Raji (cell line): ENCODE measurements around the gene ASAP2.

Source experiments
- POLR2A ChIP-seq: IDR thresholded peaks from 2 replicates; pipeline ENCODE4 v1.6.1; 2011; ENCODE audit warnings: low read depth, low read length, control low read depth; ENCODE audit not compliant: insufficient read depth

Gene ASAP2

DNA sequence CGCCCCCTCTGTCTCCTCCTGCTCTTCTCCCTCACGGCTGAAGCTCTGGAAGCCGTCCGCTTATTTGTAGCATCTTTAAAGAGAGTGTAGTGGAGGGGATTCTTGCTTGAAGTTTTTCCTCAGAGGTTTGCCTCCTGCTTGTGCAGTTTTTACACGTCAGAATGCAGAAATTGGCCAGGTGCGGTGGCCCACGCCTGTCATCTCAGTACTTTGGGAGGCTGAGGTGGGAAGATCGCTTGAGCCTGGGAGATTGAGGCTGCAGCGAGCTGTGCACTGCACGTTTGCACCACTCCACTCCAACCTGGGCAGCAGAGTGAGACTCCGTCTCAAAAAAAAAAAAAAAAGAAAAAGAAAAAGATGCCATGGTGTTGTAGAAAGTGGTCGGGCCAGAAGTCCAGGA lies 147.7 kb downstream of the ASAP2 start:
- no peak for TF ChIP-seq POLR2A

DNA sequence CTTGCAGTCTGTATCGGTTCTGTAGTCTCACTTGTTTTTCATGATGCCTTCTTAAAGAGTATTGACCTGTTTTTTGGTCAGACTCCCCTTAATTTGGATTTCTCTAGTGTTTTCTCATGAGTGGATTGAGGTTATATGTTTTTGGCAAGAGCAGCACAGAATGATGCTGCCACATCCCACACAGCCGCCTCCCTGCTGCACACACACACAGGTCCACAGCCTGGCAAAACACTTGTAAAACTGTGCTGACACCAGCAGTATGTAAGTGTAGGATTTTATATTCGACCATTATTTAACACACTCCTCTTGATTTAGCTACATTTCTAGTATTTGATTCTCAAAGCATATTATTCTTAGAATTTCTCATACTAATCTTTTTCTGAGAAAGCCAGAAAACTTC lies 148.7 kb downstream of the ASAP2 start:
- TF ChIP-seq POLR2A, result no peak

DNA sequence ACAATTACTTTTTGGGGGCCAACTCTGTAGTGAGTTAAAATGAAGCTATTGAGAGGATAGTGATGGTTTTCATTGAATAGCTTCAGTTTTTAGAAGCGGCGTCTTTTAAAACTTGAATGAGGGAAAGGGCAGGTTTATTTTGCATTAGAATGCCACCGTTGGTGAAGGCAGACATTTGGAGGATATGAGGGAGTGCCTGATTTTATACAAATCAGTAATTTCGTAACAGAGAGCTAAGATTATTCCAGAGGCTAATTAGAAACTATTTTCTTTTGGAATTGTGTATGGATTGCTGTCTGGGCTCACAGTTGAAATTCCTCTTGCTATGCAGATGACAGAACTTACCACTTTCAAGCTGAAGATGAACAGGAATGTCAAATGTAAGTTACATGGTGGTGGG lies 149.1 kb downstream of the ASAP2 start:
- no peak for TF ChIP-seq POLR2A

DNA sequence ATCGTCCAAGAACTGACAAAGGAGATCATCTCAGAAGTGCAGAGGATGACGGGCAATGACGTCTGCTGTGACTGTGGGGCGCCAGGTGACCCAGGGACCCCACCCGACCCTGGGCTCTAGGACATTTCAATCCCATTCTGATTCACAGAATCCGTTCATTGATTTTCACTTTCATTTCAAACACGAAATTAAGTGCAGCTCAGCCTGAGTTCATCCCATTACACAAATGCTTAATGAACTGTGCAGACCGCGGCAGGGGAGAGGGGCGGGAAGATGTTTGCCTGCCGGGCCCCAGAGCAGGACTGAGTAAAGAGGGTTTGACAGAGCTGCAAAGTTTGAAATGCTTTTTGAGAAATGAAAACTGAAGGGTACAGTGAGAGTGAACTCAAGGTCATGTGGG lies 149.6 kb downstream of the ASAP2 start:
- no peak for TF ChIP-seq POLR2A

DNA sequence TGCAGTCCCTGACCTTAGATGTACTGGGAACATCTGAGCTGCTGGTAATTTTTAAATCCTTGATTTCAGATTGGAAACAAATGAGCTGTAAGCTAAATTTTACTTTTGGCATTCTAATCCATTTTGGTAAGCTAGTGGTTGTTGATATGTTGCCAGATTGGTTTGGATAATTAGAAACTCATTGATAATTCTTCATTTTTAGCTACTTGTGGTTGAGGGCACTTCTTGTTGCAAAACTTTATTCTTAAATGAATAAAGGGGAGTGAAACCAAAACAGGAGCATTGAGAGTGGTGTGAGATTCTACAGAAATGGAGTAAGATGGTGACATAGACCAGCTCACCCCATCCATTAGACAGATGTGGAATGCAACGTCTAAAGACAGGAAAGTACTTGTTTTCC lies 152.2 kb downstream of the ASAP2 start:
- no peak for TF ChIP-seq POLR2A

DNA sequence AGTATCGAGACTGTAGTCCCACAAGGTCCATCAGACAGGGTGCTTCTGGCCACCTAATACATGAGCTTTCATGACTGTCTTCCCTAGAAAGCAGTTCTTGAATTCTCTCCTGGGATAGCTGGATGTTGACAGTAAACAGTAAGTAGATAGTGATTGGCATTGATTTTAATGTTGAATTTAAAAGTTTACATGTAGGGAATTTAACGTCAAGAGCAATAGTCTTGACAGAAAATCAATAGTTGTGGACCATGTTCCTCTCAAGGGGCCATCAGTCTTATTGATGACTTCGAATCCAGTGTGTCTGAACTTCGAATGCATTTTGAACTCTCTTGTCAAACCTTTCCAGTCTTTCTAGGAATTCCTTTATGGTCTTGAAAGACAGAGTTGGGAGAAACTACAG lies 152.9 kb downstream of the ASAP2 start:
- TF ChIP-seq POLR2A, result no peak

DNA sequence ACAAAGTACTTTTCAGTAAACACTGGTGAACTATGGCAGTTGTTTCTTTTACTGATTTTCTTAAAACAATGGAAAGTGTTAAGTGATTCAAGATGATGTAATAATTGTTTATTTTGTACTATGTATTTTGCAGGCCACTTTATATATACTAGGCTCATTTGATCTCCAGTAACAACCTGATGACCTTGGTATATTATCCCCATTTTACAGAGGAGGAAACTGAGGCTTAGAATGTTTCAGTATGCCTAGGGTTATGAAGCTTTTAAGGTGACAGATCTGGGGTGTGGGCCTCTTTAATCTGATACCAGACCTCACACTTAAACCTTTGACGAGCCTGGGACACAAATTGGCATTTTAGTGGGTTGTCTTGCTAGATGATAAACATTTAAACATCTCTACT lies 153.5 kb downstream of the ASAP2 start:
- no peak for TF ChIP-seq POLR2A

DNA sequence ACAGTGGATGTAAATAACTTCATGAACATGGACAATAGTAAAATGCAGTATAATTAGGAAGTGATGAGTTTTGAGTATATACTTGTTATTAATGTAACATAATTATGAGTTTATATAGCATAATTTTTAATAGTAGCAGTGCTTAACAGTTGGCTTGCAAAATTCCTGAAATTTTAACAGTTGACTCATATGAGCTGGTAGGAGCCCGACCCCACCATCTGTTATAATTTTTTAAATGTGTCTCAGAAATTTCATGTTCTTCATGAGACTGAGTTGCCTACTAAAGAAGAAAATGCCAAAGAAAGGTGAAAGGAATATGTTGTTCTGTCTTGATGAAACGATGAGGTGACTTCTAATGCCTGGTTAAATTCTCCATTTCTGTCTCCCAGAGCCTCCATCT lies 154.1 kb downstream of the ASAP2 start:
- TF ChIP-seq POLR2A, result no peak

DNA sequence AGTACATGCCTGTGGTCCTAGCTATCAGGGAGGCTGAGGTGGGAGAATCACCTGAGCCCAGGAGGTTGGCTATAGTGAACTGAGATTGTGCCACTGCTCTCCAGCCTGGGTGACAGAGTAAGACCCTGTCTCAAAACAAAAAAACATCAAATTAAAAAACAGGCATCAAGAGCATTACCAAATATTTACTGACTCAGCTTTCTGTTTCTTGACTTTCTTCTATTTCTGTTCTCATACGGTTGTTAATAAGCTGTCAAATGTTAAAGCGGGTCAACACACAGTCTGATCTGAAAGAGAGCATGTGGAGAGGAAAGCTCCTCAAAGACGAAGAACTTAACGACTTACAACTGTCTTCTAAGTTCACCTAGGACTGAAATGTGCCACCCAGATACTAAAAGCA lies 157.8 kb downstream of the ASAP2 start:
- TF ChIP-seq POLR2A, result no peak

DNA sequence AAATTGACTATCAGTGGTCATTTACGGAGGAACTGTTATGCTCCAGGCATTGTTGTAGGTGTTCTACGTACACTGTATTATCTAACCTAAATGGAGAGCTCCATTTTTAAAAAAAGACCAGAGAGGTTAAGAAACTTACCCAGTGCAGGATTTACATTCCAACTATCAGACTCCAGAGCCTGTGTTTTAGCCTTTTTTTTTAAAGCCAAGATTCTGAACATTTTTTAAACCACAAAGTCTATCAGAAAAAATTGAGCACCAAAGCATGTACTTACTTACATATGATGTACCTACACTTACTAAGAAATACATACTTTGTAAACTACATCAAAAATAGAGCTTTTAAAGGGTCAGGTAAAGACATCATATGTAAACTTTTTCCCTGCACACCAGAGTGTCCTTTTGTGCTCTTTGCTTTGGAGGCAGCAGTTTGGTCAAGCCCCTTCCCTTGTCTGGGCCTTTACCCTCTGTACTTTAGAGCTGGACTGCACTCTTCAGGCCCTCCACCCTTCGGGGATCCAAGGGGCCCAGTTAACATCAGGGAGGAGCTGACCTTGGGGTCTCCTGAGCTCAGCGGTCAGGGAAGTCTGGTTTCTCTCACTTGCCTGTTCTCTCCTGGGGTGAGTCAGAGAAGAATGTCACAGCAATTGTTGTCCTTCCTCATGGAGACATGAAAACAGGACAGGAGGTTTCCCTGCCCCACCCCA lies 158.3 kb downstream of the ASAP2 start:
- no peak for TF ChIP-seq POLR2A

DNA sequence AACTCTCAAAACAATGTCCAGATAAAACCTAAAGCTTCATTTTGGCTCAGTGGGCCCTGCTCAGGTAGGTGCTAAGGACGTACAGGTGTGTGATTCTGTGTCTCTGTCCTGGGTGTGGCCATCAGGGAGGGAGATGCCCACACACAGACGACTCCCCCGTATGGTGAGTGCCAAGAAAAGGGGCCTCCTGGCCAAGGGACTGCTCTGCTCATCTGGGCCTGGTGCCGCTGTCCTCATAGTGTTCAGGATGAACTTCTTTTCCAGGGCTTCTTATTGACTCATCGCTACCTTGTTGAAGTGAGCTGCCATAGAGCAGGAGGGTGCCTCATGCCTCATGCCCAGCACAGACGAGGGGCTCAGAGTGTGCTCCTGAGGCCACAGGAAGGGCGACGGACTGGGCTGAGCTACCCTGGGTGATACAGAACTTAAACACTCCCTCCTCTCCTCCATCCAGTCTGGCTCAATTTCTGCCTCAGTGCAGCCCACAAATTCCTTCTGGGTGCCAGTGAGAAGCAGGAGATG lies 158.9 kb downstream of the ASAP2 start:
- TF ChIP-seq POLR2A, result no peak

DNA sequence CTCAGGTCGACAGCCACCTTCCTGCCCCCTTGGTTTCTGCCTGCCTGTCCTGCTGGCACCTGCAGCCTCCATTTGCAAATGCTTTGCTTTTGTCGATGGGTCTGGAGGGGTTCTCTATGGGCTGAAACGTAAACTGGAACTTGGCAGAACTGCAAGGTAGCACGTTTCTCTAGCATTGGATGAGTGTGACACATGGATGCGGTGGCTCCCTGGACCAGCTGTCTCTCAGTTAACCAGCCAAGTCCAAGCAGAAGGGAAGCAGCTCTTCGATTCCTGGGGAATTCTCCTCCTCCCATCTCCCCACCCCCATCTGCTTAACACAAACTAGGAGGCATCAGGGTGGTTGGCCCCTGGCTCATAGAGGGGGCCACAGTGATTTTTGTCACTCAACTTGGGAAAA lies 159.4 kb downstream of the ASAP2 start:
- no peak for TF ChIP-seq POLR2A

DNA sequence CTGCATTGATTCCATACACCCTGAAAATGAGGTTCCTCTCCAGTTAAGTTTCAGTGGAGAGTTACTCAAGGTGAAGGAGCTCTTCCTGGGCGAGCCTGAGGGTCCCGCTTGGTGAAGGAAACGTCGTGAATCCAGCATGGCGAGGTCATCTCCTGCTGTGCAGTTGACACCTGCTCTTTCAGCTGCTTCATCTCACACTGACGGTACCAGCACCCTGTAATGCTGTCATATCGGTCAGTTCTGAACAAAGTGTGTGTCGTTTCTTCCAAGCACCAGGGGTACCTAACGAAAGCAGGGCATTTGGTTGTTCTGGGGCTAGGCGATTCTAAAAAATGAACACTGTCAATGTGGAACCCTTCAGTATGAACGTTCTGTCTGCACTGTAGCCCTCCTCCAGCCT lies 164.1 kb downstream of the ASAP2 start:
- no peak for TF ChIP-seq POLR2A

DNA sequence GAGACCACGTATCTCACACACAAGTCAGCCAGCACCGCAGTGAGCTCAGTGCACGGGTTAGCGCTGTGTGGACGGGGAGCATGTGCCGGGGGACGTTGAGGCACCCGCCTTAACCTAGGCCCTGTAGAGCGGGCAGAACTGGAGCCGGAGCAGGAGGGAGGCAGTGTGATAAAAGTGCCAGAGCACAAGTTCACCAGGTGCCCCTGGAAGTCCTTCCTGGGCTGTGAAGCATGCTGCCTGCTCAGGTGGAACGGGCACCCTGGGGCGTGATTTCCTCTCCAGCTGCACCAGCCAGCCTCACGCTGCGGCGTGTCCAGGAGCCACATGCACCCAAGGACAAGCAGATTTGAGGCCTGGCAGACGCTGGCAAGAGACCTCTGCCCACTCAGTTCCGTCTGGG lies 166.4 kb downstream of the ASAP2 start:
- no peak for TF ChIP-seq POLR2A

DNA sequence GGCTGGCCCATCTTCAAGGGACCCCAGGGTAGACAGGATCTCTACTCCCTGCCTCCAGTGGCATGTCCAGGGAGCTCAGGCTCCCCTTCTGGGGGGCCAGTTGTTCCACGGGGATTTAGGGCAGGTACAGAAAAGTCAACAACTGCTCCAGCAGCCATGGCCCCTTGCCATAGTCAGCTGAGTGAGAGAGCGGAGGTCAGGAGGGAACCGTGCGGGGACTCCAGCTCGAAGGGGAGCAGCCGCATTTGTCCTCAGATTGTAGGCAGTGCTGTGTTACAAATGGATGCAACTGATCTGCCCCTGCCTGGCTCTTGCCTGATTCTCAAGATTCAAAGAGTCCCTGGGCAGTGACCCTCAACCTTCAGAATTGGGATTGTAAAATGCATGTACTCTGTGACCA lies 166.9 kb downstream of the ASAP2 start:
- TF ChIP-seq POLR2A, result no peak

DNA sequence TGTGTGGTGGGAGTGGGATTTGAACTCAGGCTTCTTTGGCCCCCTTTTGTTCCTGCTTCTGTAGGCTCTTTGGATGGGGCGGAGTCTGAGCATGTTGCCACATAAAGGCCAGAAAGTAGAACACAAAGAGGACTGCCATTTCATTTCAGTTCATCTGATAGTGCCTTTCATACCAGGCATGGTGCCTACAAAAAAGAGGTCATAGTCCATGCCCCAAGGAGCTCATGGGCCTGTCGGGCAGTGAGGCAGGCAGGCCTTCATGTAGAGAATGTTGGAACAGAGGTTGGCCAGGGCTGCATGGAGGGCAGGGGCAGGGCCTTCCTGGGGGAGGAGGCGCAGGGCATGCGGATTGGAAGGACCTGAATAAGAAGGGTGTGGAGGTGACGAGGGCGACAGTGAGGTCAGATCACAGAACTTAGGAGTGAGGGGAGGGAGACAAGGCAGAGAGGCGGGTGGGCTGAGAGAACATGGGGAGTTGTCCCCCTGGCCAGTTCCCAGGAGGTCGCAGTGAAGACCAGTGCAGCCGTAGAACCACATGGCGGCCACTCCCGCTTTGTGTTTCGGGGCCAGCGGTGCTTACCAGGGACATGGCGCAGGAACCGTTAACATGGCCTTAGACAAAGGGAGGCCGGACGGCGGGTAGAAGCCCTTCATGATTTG lies 167.6 kb downstream of the ASAP2 start:
- TF ChIP-seq POLR2A, result no peak

DNA sequence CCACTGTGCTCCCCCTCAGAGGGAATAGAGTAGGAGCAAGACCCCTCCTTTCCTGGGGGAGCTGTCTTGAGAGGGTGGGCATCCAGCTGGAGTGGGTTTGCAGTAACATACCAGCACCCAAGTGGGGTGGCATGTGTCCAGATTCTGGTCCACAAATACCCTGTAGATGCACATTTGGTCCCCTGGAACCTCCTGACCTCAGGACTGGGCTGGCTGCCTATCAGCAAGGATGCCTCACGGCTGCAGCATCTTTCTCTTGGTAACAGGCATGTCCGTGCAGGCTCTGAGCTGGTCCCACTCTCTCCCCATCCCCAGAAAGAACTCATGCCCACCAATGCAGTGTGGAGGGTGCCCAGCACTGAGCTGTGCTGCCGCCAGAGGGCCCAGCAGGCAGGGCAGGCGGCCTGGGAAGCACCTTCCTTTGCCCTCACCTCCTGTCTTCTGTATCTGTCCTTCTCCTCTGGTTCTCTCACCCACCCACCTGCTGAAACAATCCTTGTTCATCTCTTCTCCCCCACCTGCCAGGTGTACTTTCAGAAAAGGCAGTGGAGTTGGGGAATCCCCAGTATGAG lies 169.3 kb downstream of the ASAP2 start:
- TF ChIP-seq POLR2A, result no peak

DNA sequence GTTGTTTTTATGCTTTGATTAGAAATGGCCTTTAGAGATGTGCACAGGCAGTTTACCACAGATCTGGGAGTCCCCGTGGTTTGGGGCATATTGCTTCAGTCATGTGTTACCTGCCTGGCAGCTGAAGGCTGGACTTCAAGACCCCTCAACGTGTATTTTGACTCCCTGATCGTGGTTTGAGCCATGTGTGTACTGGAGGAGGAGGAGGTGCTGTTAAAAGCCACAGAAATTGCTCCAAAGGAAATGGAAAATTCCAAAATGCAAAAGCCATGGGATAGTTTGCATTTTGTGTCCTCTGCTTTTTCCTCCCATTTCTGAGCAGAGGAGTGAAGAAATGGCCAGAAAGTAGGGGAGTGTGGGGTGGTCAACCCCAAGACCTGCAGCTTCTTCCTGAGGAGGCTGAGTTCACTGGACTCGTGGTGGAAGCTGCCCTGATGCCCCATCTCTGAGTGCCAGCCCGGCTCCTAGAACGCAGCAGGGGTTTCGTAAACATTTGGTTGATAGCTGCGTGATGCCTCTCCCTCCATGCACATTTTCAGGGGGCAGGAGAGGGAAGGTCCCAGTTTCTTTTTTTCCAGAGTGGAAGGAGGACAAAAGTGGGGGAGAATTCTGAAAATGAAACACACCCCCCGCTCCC lies 171.0 kb downstream of the ASAP2 start:
- no peak for TF ChIP-seq POLR2A
